NT2/D1 (cell line): Measurements from ENCODE around the gene SPRR2D.

ENCODE experiments used
- SUZ12 ChIP-seq: IDR thresholded peaks from 2 replicates; pipeline ENCODE4 v1.6.1; 2011; ENCODE audit not compliant: insufficient read length, insufficient read depth; ENCODE audit errors: extremely low read depth
- YY1 ChIP-seq: IDR thresholded peaks from 2 replicates; pipeline ENCODE4 v1.6.1; 2011; ENCODE audit not compliant: insufficient read length, insufficient read depth
- ZNF274 ChIP-seq: IDR thresholded peaks from 2 replicates; pipeline ENCODE4 v1.6.1; 2011; ENCODE audit warnings: mild to moderate bottlenecking, low read depth, low read length

- no peak for TF ChIP-seq ZNF274
- TF ChIP-seq SUZ12 = no peak
- no peak for TF ChIP-seq YY1
Observed at GRCh38 chr1:153087652-153088051, 46.7 kb upstream of the SPRR2D start.
